Esophagus muscularis mucosa (tissue), 4 donors: ENCODE data around the gene MLF2.

Experiments used
- CTCF ChIP-seq, 3 experiments: fragments of 200-600 bp in 2 of 3; fragments of 450-650 bp in 1 of 3; sonication (generic) in 2 of 3; IDR thresholded peaks; one replicate each; pipeline ENCODE4 v1.5.1; 2017 to 2019; ENCODE audit warnings: antibody characterized with exemption in 3 of 3, mild to moderate bottlenecking in 2 of 3, moderate library complexity in 1 of 3
- EP300 ChIP-seq: sonication (generic); formaldehyde crosslinking; IDR thresholded peaks from one replicate; pipeline ENCODE4 v1.6.1; 2017; ENCODE audit warnings: antibody characterized with exemption
- POLR2A ChIP-seq: fragments of 450-650 bp; IDR thresholded peaks from one replicate; pipeline ENCODE4 v1.6.1; 2017; ENCODE audit warnings: antibody characterized with exemption, moderate library complexity, mild to moderate bottlenecking, low read depth

GRCh38 chr12:6773590-6774351 lies 20.8 kb upstream of the MLF2 start:
- no peak for TF ChIP-seq CTCF (IDR thresholded peaks at IDR 0.05)
- no peak for TF ChIP-seq POLR2A
- no peak for TF ChIP-seq EP300
